Smooth muscle cell of the pulmonary artery (primary cell): ENCODE measurements around the gene ZAR1. TPM values are rescaled to one million over a fixed set of nuclear protein-coding genes. Genes with fewer than 3 reads are reported as not detected.

Experiments
- total RNA-seq: library from RNA; depleted of rRNA; stranded (reverse); fragments of >200 nt; gene quantifications from 2 replicates; pipeline ENCODE4 v1.2.3, GENCODE V29; 2014

The ZAR1 gene, protein sequence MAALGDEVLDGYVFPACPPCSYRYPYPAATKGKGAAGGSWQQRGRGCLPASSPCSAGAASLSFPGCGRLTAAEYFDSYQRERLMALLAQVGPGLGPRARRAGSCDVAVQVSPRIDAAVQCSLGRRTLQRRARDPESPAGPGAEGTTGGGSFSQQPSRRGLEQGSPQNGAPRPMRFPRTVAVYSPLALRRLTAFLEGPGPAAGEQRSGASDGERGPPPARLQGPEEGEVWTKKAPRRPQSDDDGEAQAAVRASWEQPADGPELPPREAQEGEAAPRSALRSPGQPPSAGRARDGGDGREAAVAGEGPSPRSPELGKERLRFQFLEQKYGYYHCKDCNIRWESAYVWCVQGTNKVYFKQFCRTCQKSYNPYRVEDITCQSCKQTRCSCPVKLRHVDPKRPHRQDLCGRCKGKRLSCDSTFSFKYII
- total RNA-seq = not detected in 2 replicates

DNA sequence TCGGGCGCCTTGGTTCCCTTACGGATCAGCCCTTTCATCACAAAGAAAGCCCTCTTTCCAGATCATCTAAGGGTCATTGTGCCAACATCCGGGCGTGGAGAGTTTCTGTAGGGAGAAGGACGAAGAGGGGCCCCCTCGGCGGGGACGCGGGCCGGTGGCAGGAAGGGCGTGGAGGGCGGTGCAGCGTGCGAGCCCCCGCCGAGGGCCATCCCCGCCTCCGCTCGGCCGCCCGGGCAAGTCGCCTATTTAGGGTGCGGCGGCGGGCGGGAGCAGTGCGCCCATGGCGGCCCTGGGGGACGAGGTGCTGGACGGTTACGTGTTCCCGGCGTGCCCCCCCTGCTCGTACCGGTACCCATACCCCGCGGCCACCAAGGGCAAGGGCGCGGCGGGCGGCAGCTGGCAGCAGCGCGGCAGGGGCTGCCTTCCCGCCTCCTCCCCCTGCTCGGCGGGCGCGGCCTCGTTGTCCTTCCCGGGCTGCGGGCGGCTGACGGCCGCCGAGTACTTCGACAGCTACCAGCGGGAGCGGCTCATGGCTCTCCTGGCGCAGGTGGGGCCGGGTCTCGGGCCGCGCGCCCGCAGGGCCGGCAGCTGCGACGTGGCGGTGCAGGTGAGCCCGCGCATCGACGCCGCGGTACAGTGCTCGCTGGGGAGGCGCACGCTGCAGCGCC is at the start of gene ZAR1:
Gene ZAR1 (plus strand): TSS at position 241 of the 668 bp plus-strand sequence. CDS start 40 bp downstream, at position 281.

DNA sequence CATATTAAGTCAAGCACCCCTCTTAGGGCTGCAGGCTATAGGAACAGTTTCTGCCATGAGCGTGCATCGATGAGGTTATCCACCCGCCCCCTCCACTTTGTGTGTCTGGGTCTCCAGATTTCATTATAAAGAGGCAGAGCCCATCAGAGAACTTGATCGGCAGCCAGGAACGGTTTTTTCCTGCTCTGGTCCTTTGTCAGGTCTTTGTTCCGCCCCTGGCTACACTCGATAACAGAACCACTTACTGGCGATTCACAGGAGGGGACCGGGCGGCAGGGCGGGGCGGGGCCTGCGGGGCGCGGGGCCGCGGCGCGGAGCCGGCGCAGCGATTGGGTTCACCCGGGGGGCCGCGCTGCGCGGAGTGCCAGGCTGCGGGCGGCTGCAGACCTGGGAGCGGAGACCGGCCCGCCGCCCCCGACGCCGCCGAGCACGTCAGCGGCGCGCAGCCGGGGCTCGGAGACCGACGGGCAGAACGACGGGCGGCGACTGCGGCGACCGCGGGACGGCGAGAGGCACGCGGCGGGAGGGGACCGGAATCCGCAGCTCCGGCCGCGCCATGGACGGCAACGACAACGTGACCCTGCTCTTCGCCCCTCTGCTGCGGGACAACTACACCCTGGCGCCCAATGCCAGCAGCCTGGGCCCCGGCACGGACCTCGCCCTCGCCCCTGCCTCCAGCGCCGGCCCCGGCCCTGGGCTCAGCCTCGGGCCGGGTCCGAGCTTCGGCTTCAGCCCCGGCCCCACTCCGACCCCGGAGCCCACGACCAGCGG is 6.9 kb upstream of the ZAR1 start, which contains the start of gene SLC10A4:
Gene SLC10A4 (plus strand): TSS at position 338 of the 771 bp plus-strand sequence. CDS start 219 bp downstream, at position 557.

Other genes with a start within 250 kb of the ZAR1 start
- 0.20 and 0.26 TPM in 2 replicates for gene TEC, start 220.4 kb upstream of the ZAR1 start, total RNA-seq
- 28.4 and 37.9 TPM in 2 replicates for gene SLAIN2, start 148.7 kb upstream of the ZAR1 start, total RNA-seq
- gene SLC10A4, start 6.9 kb upstream of the ZAR1 start, total RNA-seq = 0.07 TPM in 1 of 2 replicates, not detected in the other